ENCODE data around the gene RERE.

The RERE gene

GRCh38 chr1:8334106-8334851 lies 483.2 kb downstream of the RERE start:
- Histone ChIP-seq H3K4me3 (ENCODE audit: insufficient read depth, low read length, poor library complexity, severe bottlenecking) (no peak overlapping the region), H3K9me2 (replicated peaks; ENCODE audit: insufficient read depth, low read length) (no peaks in the 10 kb centered on the region), H3K9me3 (ENCODE audit: insufficient read depth, low read length) (no peaks in the 10 kb centered on the region), H2AFZ (ENCODE audit: low read depth, low read length, severe bottlenecking) (no peak overlapping the region), H3K27me3 (ENCODE audit: low read length) (no peaks in the 10 kb centered on the region), H3F3A (ENCODE audit: insufficient read depth) (no peaks in the 10 kb centered on the region), H3K36me3 (ENCODE audit: low read length) (no peaks in the 10 kb centered on the region), H4K20me1 (ENCODE audit: low read depth, low read length) (no peaks in the 10 kb centered on the region), H3K27ac (ENCODE audit: low read depth, low read length) (no peak overlapping the region), H3K4me2 (ENCODE audit: low read depth, low read length, poor library complexity, severe bottlenecking) (no peak overlapping the region), H3K9ac (ENCODE audit: low read length) (no peak overlapping the region), H3K79me2 (ENCODE audit: insufficient read depth, low read length) (no peaks in the 10 kb centered on the region)
- TF ChIP-seq EZH2phosphoT487 (conservative IDR thresholded peaks at IDR 0.05; ENCODE audit: low read length) = no peak
- no peak for TF ChIP-seq CTCF (IDR thresholded peaks at IDR 0.05; ENCODE audit: insufficient read depth, low read length, poor library complexity, severe bottlenecking)

- TF ChIP-seq EZH2phosphoT487 (conservative IDR thresholded peaks at IDR 0.05; ENCODE audit: low read length) (no peak), CTCF (IDR thresholded peaks at IDR 0.05; ENCODE audit: insufficient read depth, low read length, poor library complexity, severe bottlenecking) (no peak)
- H3K79me2 ChIP-seq (ENCODE audit: insufficient read depth, low read length) = no peaks in the 10 kb centered on the region
Observed at GRCh38 chr1:8333246-8333987, 484.0 kb downstream of the RERE start.

GRCh38 chr1:8332806-8333205 lies 484.6 kb downstream of the RERE start:
- H3K4me3 ChIP-seq (ENCODE audit: insufficient read depth, low read length, poor library complexity, severe bottlenecking) = no peak overlapping the region

More at GRCh38 chr1:8333246-8333987, 484.0 kb downstream of the RERE start:
- Histone ChIP-seq H3K4me2 (ENCODE audit: low read depth, low read length, poor library complexity, severe bottlenecking) (no peak overlapping the region), H3K9me3 (ENCODE audit: insufficient read depth, low read length) (no peaks in the 10 kb centered on the region), H3K4me3 (ENCODE audit: insufficient read depth, low read length, poor library complexity, severe bottlenecking) (no peak overlapping the region), H3K27ac (ENCODE audit: low read depth, low read length) (no peak overlapping the region), H3F3A (ENCODE audit: insufficient read depth) (no peaks in the 10 kb centered on the region), H4K20me1 (ENCODE audit: low read depth, low read length) (no peaks in the 10 kb centered on the region), H3K36me3 (ENCODE audit: low read length) (no peaks in the 10 kb centered on the region), H3K9ac (ENCODE audit: low read length) (no peak overlapping the region), H3K27me3 (ENCODE audit: low read length) (no peaks in the 10 kb centered on the region), H3K9me2 (replicated peaks; ENCODE audit: insufficient read depth, low read length) (no peaks in the 10 kb centered on the region), H2AFZ (ENCODE audit: low read depth, low read length, severe bottlenecking) (no peak overlapping the region)

More at GRCh38 chr1:8332806-8333205, 484.6 kb downstream of the RERE start:
- H3K27me3 ChIP-seq (ENCODE audit: low read length) = no peaks in the 10 kb centered on the region
- no peak overlapping the region for H2AFZ ChIP-seq (ENCODE audit: low read depth, low read length, severe bottlenecking)
- H4K20me1 ChIP-seq (ENCODE audit: low read depth, low read length) = no peaks in the 10 kb centered on the region
- H3K4me2 ChIP-seq (ENCODE audit: low read depth, low read length, poor library complexity, severe bottlenecking) = no peak overlapping the region
- H3K9me3 ChIP-seq (ENCODE audit: insufficient read depth, low read length) = no peaks in the 10 kb centered on the region
- H3K9ac ChIP-seq (ENCODE audit: low read length) = no peak overlapping the region
- TF ChIP-seq CTCF (IDR thresholded peaks at IDR 0.05; ENCODE audit: insufficient read depth, low read length, poor library complexity, severe bottlenecking) (no peak), EZH2phosphoT487 (conservative IDR thresholded peaks at IDR 0.05; ENCODE audit: low read length) (no peak)
- H3K9me2 ChIP-seq (replicated peaks; ENCODE audit: insufficient read depth, low read length) = no peaks in the 10 kb centered on the region
- H3K36me3 ChIP-seq (ENCODE audit: low read length) = no peaks in the 10 kb centered on the region
- H3K27ac ChIP-seq (ENCODE audit: low read depth, low read length) = no peak overlapping the region
- no peaks in the 10 kb centered on the region for H3K79me2 ChIP-seq (ENCODE audit: insufficient read depth, low read length)
- H3F3A ChIP-seq (ENCODE audit: insufficient read depth) = no peaks in the 10 kb centered on the region

Data from SU-DHL-6 (cell line).